HG02678 (cell line): ENCODE data around the gene CYFIP1.

Experiments used
- ATAC-seq: cut with Tn5 transposase; IDR thresholded peaks from one replicate; pipeline ENCODE4 v1.9.1; 2021; ENCODE audit warnings: mild to moderate bottlenecking, moderate library complexity; ENCODE audit not compliant: unreplicated experiment

CYFIP1 gene

GRCh38 chr15:22969489-22969888 is 10.7 kb downstream of the CYFIP1 start:
- ATAC-seq, result no peak

- no peak for ATAC-seq
Observed at GRCh38 chr15:22968366-22968765, 11.8 kb downstream of the CYFIP1 start.

GRCh38 chr15:22967084-22967770 is 12.9 kb downstream of the CYFIP1 start:
- ATAC-seq, result no peak

GRCh38 chr15:22966321-22967083 is 13.7 kb downstream of the CYFIP1 start:
- ATAC-seq, result no peak

GRCh38 chr15:22963641-22964040 is 16.5 kb downstream of the CYFIP1 start:
- ATAC-seq, result no peak

- ATAC-seq, result no peak
Observed at GRCh38 chr15:22962611-22963010, 17.6 kb downstream of the CYFIP1 start.

- no peak for ATAC-seq
Observed at GRCh38 chr15:22961762-22962161, 18.4 kb downstream of the CYFIP1 start.

GRCh38 chr15:22960556-22960955 is 19.6 kb downstream of the CYFIP1 start:
- ATAC-seq, result no peak

DNA sequence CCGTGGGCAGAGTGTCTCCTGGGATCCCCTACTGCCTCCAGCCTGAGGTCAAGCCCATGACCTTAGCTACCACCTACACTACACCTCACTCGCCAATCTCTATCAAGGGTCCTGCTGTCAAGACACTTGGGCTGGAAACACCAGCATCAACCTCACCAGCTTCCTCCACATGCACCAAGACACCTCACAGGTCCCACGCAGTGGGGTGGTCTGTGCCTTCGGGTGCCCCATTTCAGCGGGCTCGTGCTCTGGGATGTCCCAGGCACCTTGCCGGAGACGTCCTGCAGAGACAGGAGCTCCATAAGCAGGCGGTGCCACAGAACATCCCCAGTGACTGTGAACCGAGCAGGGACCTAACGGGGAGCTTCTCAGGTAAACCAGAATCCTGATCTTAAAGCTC is 20.0 kb downstream of the CYFIP1 start:
- ATAC-seq, result no peak

DNA sequence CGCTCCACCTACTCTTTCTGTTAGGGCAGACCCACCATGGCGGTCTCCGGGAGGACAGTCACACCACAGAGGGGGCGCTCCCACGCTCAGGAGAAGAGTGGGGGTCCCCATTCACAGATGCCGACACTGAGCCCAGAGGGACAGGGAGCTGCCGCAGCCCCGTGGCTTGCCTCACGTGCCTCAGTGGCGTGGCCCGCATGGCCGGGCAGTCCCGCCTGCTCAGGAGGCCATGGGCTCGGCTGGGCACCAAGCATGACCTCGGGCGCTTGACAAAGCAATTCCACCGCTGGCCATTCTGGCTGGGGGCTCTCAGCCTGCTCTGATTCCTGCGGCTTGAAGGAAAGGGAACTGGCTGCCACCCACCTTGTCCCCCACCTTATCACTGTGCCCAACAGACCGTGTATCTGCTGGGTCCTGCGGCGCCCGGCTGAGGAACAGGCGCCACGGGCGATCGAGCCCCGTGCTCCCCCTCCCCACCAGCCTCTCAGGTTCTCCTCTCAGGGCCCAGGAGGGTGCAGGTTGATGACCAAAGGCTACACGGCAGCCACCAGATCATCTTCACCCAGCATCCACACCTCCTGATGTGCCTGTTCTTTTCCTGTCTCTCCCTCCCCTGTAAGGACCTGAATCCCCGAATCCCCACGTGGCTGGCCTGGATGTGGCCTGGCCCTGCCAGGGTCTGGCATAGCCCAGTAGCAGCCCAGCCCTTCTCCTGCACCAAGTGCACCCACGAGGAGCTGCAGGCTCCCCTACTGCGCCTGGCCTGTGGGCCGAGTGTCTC is 20.7 kb downstream of the CYFIP1 start:
- no peak for ATAC-seq

DNA sequence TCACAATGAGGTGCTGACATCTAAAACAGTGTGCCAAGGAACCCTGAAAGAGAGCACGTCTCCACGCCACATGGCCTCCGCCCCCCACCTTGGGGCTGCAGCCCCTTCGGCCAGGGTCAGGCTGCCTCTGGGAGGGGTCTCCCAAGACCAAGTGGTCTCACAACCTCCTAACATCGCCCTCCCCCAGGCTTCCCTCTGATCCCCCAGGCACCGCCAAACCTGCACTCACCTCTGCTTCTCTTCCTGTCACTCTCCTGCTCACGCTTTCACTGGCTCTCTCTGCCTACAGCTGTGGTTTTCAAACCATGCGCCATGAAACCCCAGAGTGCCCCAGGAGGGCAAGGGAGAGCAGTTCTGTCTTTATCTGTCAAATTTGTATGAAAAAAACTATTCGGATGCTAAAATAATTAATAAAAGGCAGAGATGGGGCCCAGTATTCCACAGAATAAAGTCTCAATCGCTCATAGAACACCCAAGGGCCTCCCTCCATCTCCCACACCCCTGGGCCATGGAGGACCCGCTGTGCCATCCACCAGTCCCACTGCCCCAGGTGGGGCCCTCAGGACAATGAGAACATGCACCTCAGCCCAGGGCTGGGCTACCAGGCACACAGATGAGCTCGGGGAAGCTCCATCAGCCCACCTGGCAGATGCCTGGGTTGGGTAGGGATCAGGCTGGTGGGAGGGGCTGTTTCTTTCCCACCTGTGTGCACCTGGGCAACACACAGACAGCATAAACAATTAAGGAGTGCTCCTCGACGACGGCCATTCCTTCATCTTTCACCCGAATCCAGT is 21.5 kb downstream of the CYFIP1 start:
- no peak for ATAC-seq

DNA sequence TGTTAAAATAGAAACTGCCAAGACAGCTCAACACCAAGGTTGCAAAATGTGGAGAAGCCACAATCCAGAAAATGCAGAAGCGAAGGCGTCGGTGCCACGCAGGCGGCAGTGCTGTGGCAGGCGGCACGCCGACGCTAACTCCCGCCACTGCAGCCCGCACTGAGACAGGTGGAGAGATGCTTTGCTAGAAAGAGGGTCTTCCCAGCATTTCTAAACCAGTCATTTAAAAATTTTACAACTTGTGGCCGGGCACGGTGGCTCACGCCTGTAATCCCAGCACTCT is 23.2 kb downstream of the CYFIP1 start:
- ATAC-seq, result no peak

DNA sequence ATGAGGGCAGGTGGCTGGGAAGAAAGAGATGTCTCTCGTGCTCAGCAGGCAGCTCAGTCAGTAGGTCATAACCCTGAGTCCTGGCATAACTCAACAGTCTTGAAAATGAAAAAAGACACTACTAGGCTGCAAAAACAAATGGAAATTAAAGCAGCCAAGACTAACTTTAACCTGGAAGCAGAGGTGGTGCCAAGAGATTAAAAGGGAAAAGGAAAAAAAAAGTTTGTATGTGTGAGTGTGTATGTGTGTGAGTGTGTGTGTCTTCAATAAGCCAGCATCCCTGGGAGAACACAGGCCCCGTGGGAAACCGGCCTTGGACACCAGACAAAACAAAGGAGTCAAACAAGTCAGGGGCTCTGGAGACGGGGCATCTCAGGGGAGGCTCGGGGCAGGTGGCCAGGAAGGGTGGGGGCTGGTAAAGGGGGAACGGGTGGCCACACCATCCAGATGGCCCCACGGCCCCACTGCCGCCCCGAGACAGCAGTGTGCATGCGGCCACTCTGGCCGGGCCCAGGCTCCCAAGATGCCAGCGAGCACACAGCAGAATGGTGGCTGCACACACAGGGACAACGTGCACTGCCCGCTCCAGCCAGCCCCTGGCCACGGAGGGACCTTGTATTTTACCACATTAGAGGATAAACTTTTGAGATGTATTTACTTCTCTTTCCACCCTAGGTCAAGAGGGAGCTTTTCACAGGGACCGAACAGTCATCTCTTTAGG is 23.8 kb downstream of the CYFIP1 start:
- no peak for ATAC-seq

- no peak for ATAC-seq
Observed at GRCh38 chr15:22955544-22956119, 24.5 kb downstream of the CYFIP1 start.

DNA sequence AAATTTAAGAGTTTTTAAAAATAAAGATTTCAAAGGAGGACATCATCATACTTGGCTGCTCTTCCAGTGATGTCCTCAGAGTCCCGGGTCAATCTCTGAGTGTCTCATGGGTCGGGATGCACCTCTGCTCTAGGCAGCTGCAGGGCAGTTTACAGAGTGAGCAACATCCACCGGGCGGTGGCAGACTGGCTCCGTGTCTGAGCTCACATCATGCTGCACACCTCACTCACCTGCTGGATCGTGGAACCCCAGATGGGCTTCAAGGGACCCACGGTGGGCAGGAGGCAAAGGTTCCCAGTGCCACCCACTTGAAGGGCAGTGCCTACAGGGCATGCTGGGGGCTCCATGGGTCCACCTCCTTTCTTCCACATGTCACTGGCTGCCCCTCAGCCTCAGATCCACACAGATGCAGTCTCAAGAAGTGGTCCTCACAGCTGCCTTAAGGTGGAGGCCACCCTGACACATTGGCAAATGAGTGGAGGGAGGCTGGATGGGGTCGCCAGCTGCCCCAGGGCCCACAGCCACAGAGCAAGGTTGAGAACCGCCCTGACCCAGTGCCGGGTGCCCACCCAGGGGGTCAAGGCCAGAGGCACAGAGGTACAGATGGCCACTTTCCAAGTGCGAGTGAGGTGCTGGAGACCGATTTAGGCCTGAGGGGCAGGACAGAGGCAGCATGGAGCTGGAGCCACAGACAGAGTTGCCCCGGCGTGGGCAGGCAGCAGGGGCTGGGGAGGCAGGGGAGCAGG is 25.2 kb downstream of the CYFIP1 start:
- no peak for ATAC-seq

- ATAC-seq, result no peak
Observed at GRCh38 chr15:22954326-22954725, 25.8 kb downstream of the CYFIP1 start.

DNA sequence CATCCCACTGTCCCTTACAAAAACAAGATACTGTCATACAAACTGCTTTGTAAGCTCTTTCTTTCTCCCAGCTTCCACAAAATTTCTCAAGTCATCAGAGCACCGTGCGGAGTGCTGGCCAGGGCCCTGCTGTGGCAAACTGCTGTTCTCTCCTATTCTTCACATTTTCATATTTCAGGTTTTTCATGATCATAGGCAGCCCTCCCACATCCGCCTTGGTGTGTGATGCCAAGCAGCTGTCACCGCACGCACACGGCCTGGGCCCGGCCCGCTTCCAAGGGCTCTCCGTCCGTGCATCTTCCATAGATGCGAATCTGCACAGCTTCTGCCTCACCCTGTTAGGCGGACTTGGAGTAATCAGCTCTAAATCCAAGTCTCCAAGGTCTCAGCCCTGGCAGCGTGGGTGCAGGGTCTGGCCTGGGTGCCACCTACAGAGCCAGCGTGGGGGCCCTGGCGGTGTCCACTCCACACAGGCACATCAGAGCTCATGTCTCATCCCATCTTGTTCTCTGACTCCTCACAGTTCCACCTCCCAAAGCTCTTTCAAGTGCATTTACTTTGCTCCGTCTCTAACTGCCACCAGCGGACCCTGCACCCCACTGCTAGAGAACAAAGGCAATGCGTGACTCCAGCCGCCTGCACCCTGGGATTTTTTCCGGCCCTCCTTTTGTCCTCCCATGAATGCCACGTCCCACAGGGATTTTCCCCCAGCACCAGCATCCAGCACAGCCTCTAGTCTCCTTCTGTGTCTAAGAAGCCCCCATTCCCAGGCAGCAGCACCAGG is 27.2 kb downstream of the CYFIP1 start:
- no peak for ATAC-seq

DNA sequence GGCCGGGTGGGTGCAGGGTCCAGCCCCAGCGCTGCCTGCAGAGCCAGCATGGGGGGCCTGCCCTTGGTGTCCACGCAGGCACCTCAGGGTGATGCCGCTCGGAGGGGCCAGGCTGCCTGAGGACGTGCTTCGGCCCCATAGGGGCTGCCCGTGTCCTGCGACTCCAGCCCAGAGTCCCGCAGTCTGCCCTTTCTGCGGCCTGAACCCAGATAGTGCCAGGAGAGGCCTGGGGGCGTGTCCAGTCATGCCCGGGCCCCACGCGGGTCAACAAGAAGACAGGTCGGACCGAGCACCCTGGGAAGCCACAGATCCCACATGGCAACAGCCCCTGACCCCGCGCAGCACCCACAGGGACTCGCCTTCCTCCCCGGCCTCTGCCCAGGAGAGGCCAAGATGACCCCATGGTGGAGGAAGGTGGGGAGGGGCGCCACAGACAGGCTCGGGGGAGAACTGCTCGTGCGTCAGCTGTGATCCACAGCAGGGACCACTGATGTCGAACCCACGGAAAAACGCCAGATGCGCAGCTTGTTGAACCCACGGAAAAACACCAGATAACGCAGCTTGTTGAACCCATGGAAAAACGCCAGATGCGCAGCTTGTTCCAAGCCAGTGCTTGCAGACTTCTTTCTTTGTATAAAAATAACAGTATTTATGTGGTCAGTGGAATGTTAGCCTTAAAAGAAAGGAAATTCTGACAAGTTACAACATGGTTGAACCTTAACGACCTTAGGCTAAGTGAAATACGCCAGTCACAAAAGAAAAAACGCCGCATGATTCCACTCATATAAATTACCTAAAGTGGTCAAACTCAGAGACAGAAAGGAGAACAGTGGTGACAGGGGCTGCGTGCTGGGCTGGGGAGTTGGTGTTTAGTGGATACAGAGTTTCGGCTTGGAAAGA is 28.5 kb downstream of the CYFIP1 start:
- ATAC-seq, result no peak
